ENCODE measurements around the gene CACNG6.

DNA sequence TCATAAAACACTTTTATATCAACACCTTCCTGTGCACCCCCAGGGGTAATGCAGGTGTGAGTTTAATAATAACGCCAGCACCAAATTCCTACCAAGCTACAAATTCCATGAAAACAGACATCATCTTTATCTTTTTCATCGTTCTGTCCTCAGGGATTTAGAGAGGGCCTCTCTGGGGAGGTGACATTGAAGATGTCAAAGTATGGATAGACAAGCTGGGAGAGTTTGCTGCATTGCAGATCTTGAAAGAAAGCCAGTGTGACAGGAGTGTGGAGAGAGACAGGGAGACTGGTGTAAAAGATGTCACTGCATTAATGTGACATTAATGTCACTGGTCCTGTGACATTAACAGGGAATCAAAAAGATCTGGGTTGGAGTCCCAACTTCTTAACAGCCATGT is 10.1 kb downstream of the CACNG6 start:
- TF ChIP-seq BACH1 (IDR thresholded peaks at IDR 0.05; ENCODE audit: borderline replicate concordance): no peak
- TF ChIP-seq, protein P1, sequence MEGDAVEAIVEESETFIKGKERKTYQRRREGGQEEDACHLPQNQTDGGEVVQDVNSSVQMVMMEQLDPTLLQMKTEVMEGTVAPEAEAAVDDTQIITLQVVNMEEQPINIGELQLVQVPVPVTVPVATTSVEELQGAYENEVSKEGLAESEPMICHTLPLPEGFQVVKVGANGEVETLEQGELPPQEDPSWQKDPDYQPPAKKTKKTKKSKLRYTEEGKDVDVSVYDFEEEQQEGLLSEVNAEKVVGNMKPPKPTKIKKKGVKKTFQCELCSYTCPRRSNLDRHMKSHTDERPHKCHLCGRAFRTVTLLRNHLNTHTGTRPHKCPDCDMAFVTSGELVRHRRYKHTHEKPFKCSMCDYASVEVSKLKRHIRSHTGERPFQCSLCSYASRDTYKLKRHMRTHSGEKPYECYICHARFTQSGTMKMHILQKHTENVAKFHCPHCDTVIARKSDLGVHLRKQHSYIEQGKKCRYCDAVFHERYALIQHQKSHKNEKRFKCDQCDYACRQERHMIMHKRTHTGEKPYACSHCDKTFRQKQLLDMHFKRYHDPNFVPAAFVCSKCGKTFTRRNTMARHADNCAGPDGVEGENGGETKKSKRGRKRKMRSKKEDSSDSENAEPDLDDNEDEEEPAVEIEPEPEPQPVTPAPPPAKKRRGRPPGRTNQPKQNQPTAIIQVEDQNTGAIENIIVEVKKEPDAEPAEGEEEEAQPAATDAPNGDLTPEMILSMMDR (IDR thresholded peaks at IDR 0.05 in 2 of 3, conservative IDR thresholded peaks at IDR 0.05 in 1 of 3; ENCODE audit: control insufficient read depth in 2 of 3, extremely low read depth in 1 of 3, insufficient read depth in 1 of 3, low read depth in 3 of 3, low read length in 3 of 3): no peak
- TF ChIP-seq NBN (IDR thresholded peaks at IDR 0.05): no peak
- TF ChIP-seq EGR1 (IDR thresholded peaks at IDR 0.05; ENCODE audit: borderline replicate concordance in 1 of 2, low read depth in 2 of 2, low read length in 2 of 2): no peak
- TF ChIP-seq, protein P2, sequence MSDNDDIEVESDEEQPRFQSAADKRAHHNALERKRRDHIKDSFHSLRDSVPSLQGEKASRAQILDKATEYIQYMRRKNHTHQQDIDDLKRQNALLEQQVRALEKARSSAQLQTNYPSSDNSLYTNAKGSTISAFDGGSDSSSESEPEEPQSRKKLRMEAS (IDR thresholded peaks at IDR 0.05; ENCODE audit: low read depth, low read length): no peak
- TF ChIP-seq EZH2 (IDR thresholded peaks at IDR 0.05; ENCODE audit: borderline replicate concordance, control insufficient read depth, low read depth, low read length): no peak
- TF ChIP-seq, protein P3, sequence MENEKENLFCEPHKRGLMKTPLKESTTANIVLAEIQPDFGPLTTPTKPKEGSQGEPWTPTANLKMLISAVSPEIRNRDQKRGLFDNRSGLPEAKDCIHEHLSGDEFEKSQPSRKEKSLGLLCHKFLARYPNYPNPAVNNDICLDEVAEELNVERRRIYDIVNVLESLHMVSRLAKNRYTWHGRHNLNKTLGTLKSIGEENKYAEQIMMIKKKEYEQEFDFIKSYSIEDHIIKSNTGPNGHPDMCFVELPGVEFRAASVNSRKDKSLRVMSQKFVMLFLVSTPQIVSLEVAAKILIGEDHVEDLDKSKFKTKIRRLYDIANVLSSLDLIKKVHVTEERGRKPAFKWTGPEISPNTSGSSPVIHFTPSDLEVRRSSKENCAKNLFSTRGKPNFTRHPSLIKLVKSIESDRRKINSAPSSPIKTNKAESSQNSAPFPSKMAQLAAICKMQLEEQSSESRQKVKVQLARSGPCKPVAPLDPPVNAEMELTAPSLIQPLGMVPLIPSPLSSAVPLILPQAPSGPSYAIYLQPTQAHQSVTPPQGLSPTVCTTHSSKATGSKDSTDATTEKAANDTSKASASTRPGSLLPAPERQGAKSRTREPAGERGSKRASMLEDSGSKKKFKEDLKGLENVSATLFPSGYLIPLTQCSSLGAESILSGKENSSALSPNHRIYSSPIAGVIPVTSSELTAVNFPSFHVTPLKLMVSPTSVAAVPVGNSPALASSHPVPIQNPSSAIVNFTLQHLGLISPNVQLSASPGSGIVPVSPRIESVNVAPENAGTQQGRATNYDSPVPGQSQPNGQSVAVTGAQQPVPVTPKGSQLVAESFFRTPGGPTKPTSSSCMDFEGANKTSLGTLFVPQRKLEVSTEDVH (IDR thresholded peaks at IDR 0.05; ENCODE audit: low read depth, partially characterized antibody): no peak
- no peak for TF ChIP-seq MTA2 (IDR thresholded peaks at IDR 0.05; ENCODE audit: low read depth)
- TF ChIP-seq DPF2 (IDR thresholded peaks at IDR 0.05): no peak
- TF ChIP-seq FOXM1 (IDR thresholded peaks at IDR 0.05; ENCODE audit: low read depth, low read length): no peak
- TF ChIP-seq HDAC6 (IDR thresholded peaks at IDR 0.05; ENCODE audit: unreplicated experiment): no peak
- no peak for TF ChIP-seq RAD21 (IDR thresholded peaks at IDR 0.05; ENCODE audit: insufficient read depth, low read depth, low read length)
- no peak for TF ChIP-seq POLR2A (IDR thresholded peaks at IDR 0.05; ENCODE audit: low read depth, low read length)
